ENCODE data around the gene NDE1.

DNA sequence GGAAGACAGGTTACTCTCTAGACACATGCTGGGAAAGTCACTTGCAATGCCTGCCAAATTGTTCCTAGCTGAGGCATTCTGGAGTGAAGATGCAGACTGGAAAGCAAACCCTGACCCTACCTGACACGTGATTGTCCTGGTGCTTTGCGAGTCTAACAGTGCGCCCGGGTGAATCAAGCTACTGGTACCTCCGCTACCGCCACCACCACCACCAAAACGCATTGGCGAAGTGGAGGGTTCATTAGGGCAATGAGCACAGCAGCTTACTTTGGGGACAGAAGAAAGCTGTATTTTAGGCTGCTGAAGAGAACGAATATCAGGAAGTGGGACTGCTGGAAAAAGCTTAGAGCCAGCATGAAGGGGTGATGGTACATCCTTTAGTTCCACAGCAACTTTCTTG, 14.1 kb upstream of the NDE1 start:
- TF ChIP-seq, protein P1, sequence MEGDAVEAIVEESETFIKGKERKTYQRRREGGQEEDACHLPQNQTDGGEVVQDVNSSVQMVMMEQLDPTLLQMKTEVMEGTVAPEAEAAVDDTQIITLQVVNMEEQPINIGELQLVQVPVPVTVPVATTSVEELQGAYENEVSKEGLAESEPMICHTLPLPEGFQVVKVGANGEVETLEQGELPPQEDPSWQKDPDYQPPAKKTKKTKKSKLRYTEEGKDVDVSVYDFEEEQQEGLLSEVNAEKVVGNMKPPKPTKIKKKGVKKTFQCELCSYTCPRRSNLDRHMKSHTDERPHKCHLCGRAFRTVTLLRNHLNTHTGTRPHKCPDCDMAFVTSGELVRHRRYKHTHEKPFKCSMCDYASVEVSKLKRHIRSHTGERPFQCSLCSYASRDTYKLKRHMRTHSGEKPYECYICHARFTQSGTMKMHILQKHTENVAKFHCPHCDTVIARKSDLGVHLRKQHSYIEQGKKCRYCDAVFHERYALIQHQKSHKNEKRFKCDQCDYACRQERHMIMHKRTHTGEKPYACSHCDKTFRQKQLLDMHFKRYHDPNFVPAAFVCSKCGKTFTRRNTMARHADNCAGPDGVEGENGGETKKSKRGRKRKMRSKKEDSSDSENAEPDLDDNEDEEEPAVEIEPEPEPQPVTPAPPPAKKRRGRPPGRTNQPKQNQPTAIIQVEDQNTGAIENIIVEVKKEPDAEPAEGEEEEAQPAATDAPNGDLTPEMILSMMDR (IDR thresholded peaks at IDR 0.05; ENCODE audit: insufficient read depth, low read length, poor library complexity, severe bottlenecking), result no peak
- no peak for TF ChIP-seq EZH2phosphoT487 (conservative IDR thresholded peaks at IDR 0.05; ENCODE audit: low read length)
